ENCODE data around the gene CHAF1B.

CHAF1B gene

DNA sequence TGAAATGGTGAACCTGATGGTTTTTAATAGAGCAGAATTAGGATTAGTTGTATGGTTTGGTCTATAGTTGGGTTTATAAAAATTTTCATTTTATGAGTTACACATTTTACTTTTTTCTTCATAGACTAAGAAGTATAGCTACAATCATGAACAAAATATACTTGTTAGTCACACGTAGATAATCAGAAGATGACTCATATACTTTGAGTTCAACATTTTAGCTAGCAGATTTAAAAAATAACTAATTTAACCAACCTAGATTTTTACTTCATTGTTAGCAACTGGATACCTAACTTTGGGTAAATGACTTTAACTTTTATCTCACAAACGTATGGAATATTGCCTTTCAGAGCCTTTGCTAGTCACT is 37.2 kb upstream of the CHAF1B start:
- no peak overlapping the region for H3K4me3 ChIP-seq
- H3K27ac ChIP-seq = no peak overlapping the region
- no peak for DNase-seq
- TF ChIP-seq, protein P1, sequence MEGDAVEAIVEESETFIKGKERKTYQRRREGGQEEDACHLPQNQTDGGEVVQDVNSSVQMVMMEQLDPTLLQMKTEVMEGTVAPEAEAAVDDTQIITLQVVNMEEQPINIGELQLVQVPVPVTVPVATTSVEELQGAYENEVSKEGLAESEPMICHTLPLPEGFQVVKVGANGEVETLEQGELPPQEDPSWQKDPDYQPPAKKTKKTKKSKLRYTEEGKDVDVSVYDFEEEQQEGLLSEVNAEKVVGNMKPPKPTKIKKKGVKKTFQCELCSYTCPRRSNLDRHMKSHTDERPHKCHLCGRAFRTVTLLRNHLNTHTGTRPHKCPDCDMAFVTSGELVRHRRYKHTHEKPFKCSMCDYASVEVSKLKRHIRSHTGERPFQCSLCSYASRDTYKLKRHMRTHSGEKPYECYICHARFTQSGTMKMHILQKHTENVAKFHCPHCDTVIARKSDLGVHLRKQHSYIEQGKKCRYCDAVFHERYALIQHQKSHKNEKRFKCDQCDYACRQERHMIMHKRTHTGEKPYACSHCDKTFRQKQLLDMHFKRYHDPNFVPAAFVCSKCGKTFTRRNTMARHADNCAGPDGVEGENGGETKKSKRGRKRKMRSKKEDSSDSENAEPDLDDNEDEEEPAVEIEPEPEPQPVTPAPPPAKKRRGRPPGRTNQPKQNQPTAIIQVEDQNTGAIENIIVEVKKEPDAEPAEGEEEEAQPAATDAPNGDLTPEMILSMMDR (IDR thresholded peaks at IDR 0.05) = no peak
- intact Hi-C loops (cut with DNase I; ENCODE audit: low total_unique reads) = no loop called here
- H3K36me3 ChIP-seq = peaks cover 55 to 90% (median 85%) of the 10 kb centered on the region in 3 donors
- H3K4me1 ChIP-seq = peaks cover 0 to 4% (median 0%) of the 10 kb centered on the region in 4 donors
- no peaks in the 10 kb centered on the region for H3K27me3 ChIP-seq
- no peaks in the 10 kb centered on the region for H3K9me3 ChIP-seq

DNA sequence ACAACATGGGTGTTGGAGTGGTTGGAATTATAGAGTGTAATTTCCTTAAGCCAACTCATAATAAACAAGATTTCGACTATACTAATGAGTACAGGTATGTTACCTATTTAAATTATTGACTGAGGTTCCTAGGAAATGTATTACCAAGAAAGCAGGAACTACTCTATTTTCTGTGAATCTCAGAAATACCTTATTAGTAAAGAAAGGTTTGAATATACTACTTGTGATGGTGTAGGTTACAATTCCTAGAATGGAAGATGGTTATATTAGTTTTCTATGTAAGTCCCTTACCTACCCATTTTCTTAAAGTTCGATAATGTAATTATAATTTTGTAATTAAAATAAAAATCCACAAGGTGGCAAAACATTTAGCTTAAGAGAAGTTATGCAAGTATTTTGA is 35.9 kb upstream of the CHAF1B start:
- Histone ChIP-seq H3K27me3 (no peaks in the 10 kb centered on the region), H3K4me1 (peaks cover 0 to 4% (median 0%) of the 10 kb centered on the region in 4 donors), H3K36me3 (peaks cover 55 to 83% (median 73%) of the 10 kb centered on the region in 3 donors), H3K9me3 (no peaks in the 10 kb centered on the region), H3K27ac (no peak overlapping the region), H3K4me3 (no peak overlapping the region)
- no peak for DNase-seq
- intact Hi-C loops (cut with DNase I; ENCODE audit: low total_unique reads) = no loop called here
- TF ChIP-seq, protein P1 (IDR thresholded peaks at IDR 0.05) = no peak

DNA sequence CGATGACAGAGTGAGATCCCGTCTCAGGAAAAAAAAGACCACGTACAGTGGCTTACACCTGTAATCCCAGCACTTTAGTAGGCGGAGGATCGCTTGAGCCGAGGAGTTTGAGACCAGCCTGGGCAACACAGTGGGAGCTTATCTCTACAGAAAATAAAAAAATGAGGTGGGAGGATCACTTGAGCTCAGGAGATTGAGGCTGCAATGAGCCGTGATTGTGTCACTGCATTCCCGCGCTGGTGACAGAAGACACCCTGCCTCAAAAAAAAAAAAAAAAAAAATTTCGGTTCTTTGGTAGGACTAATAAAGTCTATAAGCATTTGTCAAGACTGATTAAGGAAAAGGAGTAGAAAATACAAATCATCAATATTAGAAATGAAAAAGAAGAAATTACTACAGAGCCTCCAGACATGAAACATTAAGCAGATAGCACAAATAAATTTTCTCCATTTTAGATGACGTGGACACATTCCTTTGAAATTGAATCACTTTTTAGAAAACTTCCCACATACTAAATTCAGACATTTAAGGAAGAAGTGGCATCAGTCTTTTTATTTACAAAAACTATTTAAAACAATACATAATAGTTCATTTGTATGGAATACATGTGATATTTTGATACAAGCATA is 34.8 kb upstream of the CHAF1B start:
- no peaks in the 10 kb centered on the region for H3K27me3 ChIP-seq
- H3K4me3 ChIP-seq = no peak overlapping the region
- intact Hi-C loops (cut with DNase I; ENCODE audit: low total_unique reads) = no loop called here
- TF ChIP-seq, protein P1 (IDR thresholded peaks at IDR 0.05) = no peak
- no peaks in the 10 kb centered on the region for H3K9me3 ChIP-seq
- peaks cover 44 to 83% (median 74%) of the 10 kb centered on the region in 3 donors for H3K36me3 ChIP-seq
- DNase-seq = no peak
- peaks cover 0 to 4% (median 0%) of the 10 kb centered on the region in 4 donors for H3K4me1 ChIP-seq
- H3K27ac ChIP-seq = peak overlapping the region in 1 of 2 donors; percentile 2

DNA sequence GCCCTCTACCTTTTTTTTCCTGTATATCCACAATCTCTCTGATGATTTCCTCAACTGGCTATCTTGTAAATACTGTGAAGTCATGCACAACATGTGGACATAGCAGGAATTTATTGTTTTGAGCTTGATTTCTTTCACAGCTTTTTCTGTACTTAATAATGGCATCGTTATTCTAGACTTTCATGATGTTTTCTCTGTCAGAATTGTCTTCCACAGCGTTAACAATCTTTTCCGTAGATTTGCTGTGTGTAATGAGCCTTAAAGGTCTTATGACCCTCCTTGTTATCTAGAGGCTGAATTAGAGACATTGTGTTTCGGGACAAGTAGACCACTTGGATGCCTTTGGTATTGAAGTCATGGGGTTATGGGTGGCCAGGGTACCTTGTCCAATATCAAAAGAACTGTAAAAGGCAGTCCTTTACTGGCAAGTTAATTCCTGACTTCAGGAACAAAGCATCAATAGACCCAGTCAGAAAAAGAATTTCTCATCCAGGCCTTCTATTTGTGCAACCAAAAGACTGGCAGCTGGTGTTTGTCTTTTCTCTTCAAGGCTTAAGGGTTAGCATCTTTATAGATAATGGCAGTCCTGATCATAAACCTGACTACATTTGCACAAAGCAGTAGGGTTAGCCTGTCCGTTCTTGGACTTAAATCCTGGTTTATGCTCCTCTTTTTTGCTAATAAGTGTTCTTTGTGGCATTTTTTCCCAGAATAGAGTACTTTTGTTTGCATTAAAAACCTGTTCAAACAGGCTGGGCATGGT is 30.1 kb upstream of the CHAF1B start:
- H3K27me3 ChIP-seq = no peaks in the 10 kb centered on the region
- no peaks in the 10 kb centered on the region for H3K9me3 ChIP-seq
- intact Hi-C loops (cut with DNase I; ENCODE audit: low total_unique reads) = no loop called here
- H3K4me1 ChIP-seq = peaks cover 0 to 3% (median 0%) of the 10 kb centered on the region in 4 donors
- no peak overlapping the region for H3K27ac ChIP-seq
- TF ChIP-seq, protein P1 (IDR thresholded peaks at IDR 0.05) = no peak
- no peak for DNase-seq
- H3K36me3 ChIP-seq = peaks cover 43 to 75% (median 68%) of the 10 kb centered on the region in 3 donors
- no peak overlapping the region for H3K4me3 ChIP-seq

DNA sequence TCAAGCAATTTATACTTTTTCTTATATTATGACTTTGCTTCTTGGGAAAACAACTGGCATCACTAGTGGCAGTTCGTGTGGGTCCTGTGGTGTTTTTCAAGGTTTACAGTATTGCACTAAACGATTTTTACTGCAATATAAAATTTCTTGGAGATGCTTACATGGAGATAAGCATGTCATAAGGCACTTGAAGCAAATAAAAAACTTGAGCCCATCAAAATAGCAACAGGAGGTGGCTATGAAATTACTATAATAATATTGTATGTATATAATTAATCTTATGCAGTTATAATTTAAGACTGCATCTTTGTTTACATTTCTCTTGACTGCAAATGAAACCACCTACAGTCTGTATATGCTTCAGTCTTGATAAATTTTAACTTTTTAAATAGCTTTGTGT is 29.3 kb upstream of the CHAF1B start:
- no peak overlapping the region for H3K4me3 ChIP-seq
- H3K27ac ChIP-seq = no peak overlapping the region
- no peaks in the 10 kb centered on the region for H3K4me1 ChIP-seq
- DNase-seq = no peak
- H3K9me3 ChIP-seq = no peaks in the 10 kb centered on the region
- intact Hi-C loops (cut with DNase I; ENCODE audit: low total_unique reads) = no loop called here
- peaks cover 49 to 80% (median 73%) of the 10 kb centered on the region in 3 donors for H3K36me3 ChIP-seq
- H3K27me3 ChIP-seq = no peaks in the 10 kb centered on the region
- TF ChIP-seq, protein P1 (IDR thresholded peaks at IDR 0.05) = no peak
